RWPE1 (cell line): ENCODE data around the gene GPR42.

ENCODE experiments used
- CTCF ChIA-PET: fragments of 350-600 bp; sonication (Branson Sonifier 250); formaldehyde crosslinking; extraction: SDS; loops from one replicate; lab custom pipeline; 2021; lab: Yijun Ruan, JAX
- POLR2A ChIA-PET: fragments of 400-600 bp; formaldehyde crosslinking; extraction: SDS; loops from one replicate; lab custom pipeline; 2020; ENCODE audit warnings: antibody characterized with exemption; ENCODE audit not compliant: low non-redundant PET; lab: Yijun Ruan, JAX
- DNase-seq: peaks from one replicate; pipeline ENCODE4 v3.0.0; 2012; ENCODE audit warnings: low spot score
- H3K27ac ChIP-seq: fragments of 450-650 bp; 2 replicates; pipeline ENCODE4 v1.5.1; 2017
- CTCF ChIP-seq: fragments of 450-650 bp; conservative IDR thresholded peaks from 2 replicates; pipeline ENCODE4 v1.5.1; 2017; ENCODE audit warnings: low read depth, mild to moderate bottlenecking

Gene GPR42

GRCh38 chr19:35416331-35416730 lies 45.5 kb downstream of the GPR42 start:
- POLR2A ChIA-PET = no interaction called here
- no peak for DNase-seq
- no peak for TF ChIP-seq CTCF
- CTCF ChIA-PET = no interaction called here
- H3K27ac ChIP-seq = no peak overlapping the region

- H3K27ac ChIP-seq = no peak overlapping the region
- no peak for TF ChIP-seq CTCF
- no peak for DNase-seq
- ChIA-PET CTCF (interaction anchor here (1.4 kb wide), 1 partner anchor 65 kb away, joined by 5 read pairs; no protein-coding TSS in a partner anchor), POLR2A (no interaction called here)
Observed at GRCh38 chr19:35417278-35417677, 46.4 kb downstream of the GPR42 start.

- TF ChIP-seq CTCF = no peak
- POLR2A ChIA-PET = no interaction called here
- H3K27ac ChIP-seq = no peak overlapping the region
- DNase-seq = no peak
- CTCF ChIA-PET = interaction anchor here (1.4 kb wide), 1 partner anchor 65 kb away, joined by 5 read pairs; no protein-coding TSS in a partner anchor
Observed at GRCh38 chr19:35417713-35418534, 47.1 kb downstream of the GPR42 start.

- POLR2A ChIA-PET = no interaction called here
- no peak overlapping the region for H3K27ac ChIP-seq
- CTCF ChIA-PET = interaction anchor here (0.6 kb wide), 1 partner anchor 43 kb away, joined by 5 read pairs; no protein-coding TSS in a partner anchor
- DNase-seq = no peak
- no peak for TF ChIP-seq CTCF
Observed at GRCh38 chr19:35419046-35419445, 48.2 kb downstream of the GPR42 start.

GRCh38 chr19:35419805-35420204 lies 48.9 kb downstream of the GPR42 start:
- ChIA-PET POLR2A (no interaction called here), CTCF (no interaction called here)
- TF ChIP-seq CTCF = no peak
- DNase-seq = no peak
- H3K27ac ChIP-seq = no peak overlapping the region

GRCh38 chr19:35421362-35421761 lies 50.5 kb downstream of the GPR42 start:
- no peak for DNase-seq
- CTCF ChIA-PET = no interaction called here
- POLR2A ChIA-PET = no interaction called here
- no peak overlapping the region for H3K27ac ChIP-seq
- no peak for TF ChIP-seq CTCF
